ENCODE data around the gene C17orf107. TPM values are rescaled to one million over a fixed set of nuclear protein-coding genes. Genes with fewer than 3 reads are reported as not detected.

C17orf107 gene
- polyA plus RNA-seq, 1 donor (not counting 4 experiments of a cell fraction or from before 2014, with no cell fraction given): 0.33 TPM

DNA sequence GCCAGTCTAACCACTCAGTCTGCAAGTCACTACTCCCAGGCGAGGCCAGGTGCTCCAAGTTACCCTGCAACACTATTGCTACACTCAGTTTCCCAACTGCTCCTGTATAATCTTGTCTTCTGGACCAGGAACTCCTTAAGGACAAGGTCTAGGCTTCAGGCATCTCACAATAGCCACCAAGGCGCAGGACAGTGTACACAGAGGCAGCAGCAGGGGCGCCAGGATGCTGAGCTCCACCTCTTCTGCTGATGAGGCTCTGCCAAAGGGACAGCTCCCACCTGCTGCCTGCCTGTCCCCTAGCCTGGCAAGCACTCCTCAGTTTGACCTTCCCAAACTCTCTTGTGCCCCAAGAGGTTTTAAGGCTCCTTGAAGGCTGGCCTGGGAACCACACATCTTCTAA, 37.1 kb downstream of the C17orf107 start:
- TF ChIP-seq, protein P1, sequence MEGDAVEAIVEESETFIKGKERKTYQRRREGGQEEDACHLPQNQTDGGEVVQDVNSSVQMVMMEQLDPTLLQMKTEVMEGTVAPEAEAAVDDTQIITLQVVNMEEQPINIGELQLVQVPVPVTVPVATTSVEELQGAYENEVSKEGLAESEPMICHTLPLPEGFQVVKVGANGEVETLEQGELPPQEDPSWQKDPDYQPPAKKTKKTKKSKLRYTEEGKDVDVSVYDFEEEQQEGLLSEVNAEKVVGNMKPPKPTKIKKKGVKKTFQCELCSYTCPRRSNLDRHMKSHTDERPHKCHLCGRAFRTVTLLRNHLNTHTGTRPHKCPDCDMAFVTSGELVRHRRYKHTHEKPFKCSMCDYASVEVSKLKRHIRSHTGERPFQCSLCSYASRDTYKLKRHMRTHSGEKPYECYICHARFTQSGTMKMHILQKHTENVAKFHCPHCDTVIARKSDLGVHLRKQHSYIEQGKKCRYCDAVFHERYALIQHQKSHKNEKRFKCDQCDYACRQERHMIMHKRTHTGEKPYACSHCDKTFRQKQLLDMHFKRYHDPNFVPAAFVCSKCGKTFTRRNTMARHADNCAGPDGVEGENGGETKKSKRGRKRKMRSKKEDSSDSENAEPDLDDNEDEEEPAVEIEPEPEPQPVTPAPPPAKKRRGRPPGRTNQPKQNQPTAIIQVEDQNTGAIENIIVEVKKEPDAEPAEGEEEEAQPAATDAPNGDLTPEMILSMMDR (optimal IDR thresholded peaks at IDR 0.05 in 1 of 3, IDR thresholded peaks at IDR 0.05 in 1 of 3, conservative IDR thresholded peaks at IDR 0.05 in 1 of 3; ENCODE audit: extremely low read depth in 1 of 3, insufficient read depth in 2 of 3, low read length in 3 of 3): no peak
- TF ChIP-seq EZH2 (IDR thresholded peaks at IDR 0.05; ENCODE audit: low read length): no peak
- H3K9me1 ChIP-seq (ENCODE audit: control insufficient read depth, extremely low read depth, insufficient read depth, low read length): no peaks in the 10 kb centered on the region
- H3K79me2 ChIP-seq (ENCODE audit: control insufficient read depth, insufficient read depth, low read length): peaks cover 28% of the 10 kb centered on the region
- no peak overlapping the region for H3K27ac ChIP-seq (ENCODE audit: control insufficient read depth, insufficient read depth, low read length)
- no peaks in the 10 kb centered on the region for H3K27me3 ChIP-seq (ENCODE audit: control insufficient read depth, extremely low read depth, insufficient read depth, low read length)
- H3K36me3 ChIP-seq (ENCODE audit: control insufficient read depth in 2 of 2, extremely low read depth in 1 of 2, insufficient read depth in 2 of 2, low read length in 2 of 2): peaks cover 10 to 19% of the 10 kb centered on the region in 2 experiments
- H3K4me1 ChIP-seq (ENCODE audit: control insufficient read depth, extremely low read depth, insufficient read depth, low read length): peaks cover 16% of the 10 kb centered on the region
- H3K9me3 ChIP-seq (ENCODE audit: control insufficient read depth, low read depth, low read length): no peaks in the 10 kb centered on the region
- no peak overlapping the region for H3K4me3 ChIP-seq (ENCODE audit: control insufficient read depth in 2 of 3, extremely low read depth in 1 of 3, insufficient read depth in 2 of 3, low read depth in 1 of 3, low read length in 3 of 3)
- dilution Hi-C loops (cut with MboI; ENCODE audit: extremely low pct_ligation_motif_present, low sequenced_read_pairs): no loop called here
- no peak overlapping the region for H3K4me2 ChIP-seq (ENCODE audit: control insufficient read depth, extremely low read depth, insufficient read depth, low read depth, low read length)
- DNase-seq (ENCODE audit: low read depth, low spot score): no peak
- no peak overlapping the region for H2AFZ ChIP-seq (ENCODE audit: control insufficient read depth, low read length)
- H4K20me1 ChIP-seq (ENCODE audit: control insufficient read depth, extremely low read depth, insufficient read depth, low read length): no peaks in the 10 kb centered on the region
- FAIRE-seq: no peak
- no peak overlapping the region for H3K9ac ChIP-seq (ENCODE audit: control insufficient read depth, extremely low read depth, insufficient read depth, low read length)

DNA sequence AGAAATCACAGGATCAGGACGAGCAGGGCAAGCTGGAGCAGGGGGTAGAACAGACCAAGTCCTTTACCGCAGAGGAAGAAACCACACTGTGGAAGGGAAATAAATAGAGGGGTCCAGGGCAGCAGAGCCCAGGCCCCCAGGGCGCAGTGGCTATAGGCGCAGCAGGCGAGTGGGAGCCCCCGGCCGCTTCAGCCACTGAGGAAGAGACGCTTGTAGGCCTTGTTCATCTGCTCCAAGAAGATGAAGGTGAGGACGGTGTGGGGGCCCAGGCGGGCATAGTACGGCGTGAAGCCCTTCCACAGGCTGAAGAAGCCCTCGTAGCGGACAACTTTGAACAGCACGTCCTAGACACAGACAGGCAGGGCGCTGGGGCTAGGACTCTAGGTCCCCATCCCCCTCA, 38.2 kb downstream of the C17orf107 start:
- Histone ChIP-seq H2AFZ (ENCODE audit: control insufficient read depth, low read length) (no peak overlapping the region), H3K27ac (ENCODE audit: control insufficient read depth, insufficient read depth, low read length) (no peak overlapping the region), H3K27me3 (ENCODE audit: control insufficient read depth, extremely low read depth, insufficient read depth, low read length) (no peaks in the 10 kb centered on the region), H3K79me2 (ENCODE audit: control insufficient read depth, insufficient read depth, low read length) (peaks cover 40% of the 10 kb centered on the region), H3K9me1 (ENCODE audit: control insufficient read depth, extremely low read depth, insufficient read depth, low read length) (no peaks in the 10 kb centered on the region), H3K9me3 (ENCODE audit: control insufficient read depth, low read depth, low read length) (no peaks in the 10 kb centered on the region), H4K20me1 (ENCODE audit: control insufficient read depth, extremely low read depth, insufficient read depth, low read length) (no peaks in the 10 kb centered on the region), H3K9ac (ENCODE audit: control insufficient read depth, extremely low read depth, insufficient read depth, low read length) (no peak overlapping the region), H3K4me3 (ENCODE audit: control insufficient read depth in 2 of 3, extremely low read depth in 1 of 3, insufficient read depth in 2 of 3, low read depth in 1 of 3, low read length in 3 of 3) (no peak overlapping the region), H3K4me2 (ENCODE audit: control insufficient read depth, extremely low read depth, insufficient read depth, low read depth, low read length) (no peak overlapping the region), H3K36me3 (ENCODE audit: control insufficient read depth in 2 of 2, extremely low read depth in 1 of 2, insufficient read depth in 2 of 2, low read length in 2 of 2) (peaks cover 12 to 21% of the 10 kb centered on the region in 2 experiments), H3K4me1 (ENCODE audit: control insufficient read depth, extremely low read depth, insufficient read depth, low read length) (peaks cover 23% of the 10 kb centered on the region)
- no peak for FAIRE-seq
- TF ChIP-seq EZH2 (IDR thresholded peaks at IDR 0.05; ENCODE audit: low read length): no peak
- TF ChIP-seq, protein P1 (optimal IDR thresholded peaks at IDR 0.05 in 1 of 3, IDR thresholded peaks at IDR 0.05 in 1 of 3, conservative IDR thresholded peaks at IDR 0.05 in 1 of 3; ENCODE audit: extremely low read depth in 1 of 3, insufficient read depth in 2 of 3, low read length in 3 of 3): no peak
- no peak for DNase-seq (ENCODE audit: low read depth, low spot score)
- dilution Hi-C loops (cut with MboI; ENCODE audit: extremely low pct_ligation_motif_present, low sequenced_read_pairs): no loop called here

Data from keratinocyte (primary cell).